Measurements from ENCODE around the gene CD164L2. TPM values are rescaled to one million over a fixed set of nuclear protein-coding genes. Genes with fewer than 3 reads are reported as not detected.

Gene CD164L2
- total and polyA plus RNA-seq, 12 donors = not detected

DNA sequence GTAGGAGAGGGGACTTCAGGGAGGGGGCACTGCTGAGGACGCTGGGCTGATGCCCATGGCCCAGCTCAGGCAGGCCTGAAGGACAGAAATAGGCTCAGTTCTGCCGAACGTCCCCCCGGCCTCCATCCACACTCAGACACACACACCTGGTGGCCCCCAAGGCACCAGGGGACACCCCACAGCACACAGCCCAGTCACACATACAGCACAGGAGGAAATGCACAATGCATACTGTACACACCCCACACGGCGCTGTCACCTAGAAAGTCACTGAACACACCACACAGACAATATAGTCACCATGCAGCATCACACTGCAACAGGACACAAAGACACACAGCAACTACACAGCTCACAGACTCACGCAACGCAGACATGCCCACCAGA is 40.7 kb downstream of the CD164L2 start:
- peak in 5 of 8 donors; percentile 2 to 17 (median 7) for ATAC-seq
- H3K4me3 ChIP-seq = peak overlapping the region in 3 of 10 donors; percentile 3 to 60 (median 22)

DNA sequence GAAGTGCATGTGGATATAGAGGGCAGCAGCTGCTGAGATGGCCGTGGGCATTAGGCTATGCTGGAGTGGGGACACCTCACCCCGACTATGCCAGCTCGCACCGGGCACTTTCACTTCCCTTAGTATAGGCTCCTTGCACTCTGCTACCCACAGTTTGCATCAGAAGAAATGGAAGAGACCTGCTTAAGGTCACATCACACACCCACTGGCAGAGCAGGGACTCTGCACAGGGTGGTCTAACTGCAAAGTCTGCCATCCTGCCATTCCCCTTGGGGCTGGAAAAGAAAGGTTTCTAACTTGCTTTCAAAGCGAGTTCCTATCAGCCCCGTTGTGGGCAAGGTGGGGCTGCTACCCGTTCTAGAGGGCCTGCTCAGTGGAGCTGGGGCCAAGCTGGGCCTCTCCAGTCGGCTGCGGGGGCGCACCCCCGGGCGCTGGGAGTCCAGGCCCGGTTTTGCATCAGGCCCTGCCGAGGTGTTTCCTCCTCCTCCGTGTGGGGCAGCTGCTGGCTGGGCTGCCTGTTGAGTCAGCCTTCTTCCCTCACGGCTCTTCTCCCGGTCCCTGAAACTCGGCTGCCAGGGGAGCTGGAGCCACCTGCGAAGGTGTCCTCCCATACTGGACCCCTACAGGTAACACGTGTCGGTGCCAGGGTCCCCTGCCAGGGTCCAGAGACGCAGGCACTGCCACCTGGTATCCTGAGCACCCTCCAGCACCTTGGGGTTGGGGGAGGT is 41.4 kb downstream of the CD164L2 start, which contains the start of gene SYTL1:
TSS of gene SYTL1 (plus strand) at position 498 of the 728 bp plus-strand sequence. CDS start 3,313 bp downstream, outside the sequence.
- Histone ChIP-seq H3K9me3 (no peaks in the 10 kb centered on the region), H3K4me3 (peak within 1 kb of the TSS in 5 of 10 donors; percentile 3 to 60 (median 19)), H3K27me3 (no peaks in the 10 kb centered on the region), H3K4me1 (peaks cover 0 to 34% (median 0%) of the 10 kb centered on the region in 9 donors), H3K27ac (peak within 1 kb of the TSS in 3 of 10 donors; percentile 19 to 92 (median 67)), H3K36me3 (peaks cover 0 to 20% (median 2%) of the 10 kb centered on the region in 9 donors)
- intact Hi-C loops (cut with DNase I) = no loop called here
- TF ChIP-seq, protein P1, sequence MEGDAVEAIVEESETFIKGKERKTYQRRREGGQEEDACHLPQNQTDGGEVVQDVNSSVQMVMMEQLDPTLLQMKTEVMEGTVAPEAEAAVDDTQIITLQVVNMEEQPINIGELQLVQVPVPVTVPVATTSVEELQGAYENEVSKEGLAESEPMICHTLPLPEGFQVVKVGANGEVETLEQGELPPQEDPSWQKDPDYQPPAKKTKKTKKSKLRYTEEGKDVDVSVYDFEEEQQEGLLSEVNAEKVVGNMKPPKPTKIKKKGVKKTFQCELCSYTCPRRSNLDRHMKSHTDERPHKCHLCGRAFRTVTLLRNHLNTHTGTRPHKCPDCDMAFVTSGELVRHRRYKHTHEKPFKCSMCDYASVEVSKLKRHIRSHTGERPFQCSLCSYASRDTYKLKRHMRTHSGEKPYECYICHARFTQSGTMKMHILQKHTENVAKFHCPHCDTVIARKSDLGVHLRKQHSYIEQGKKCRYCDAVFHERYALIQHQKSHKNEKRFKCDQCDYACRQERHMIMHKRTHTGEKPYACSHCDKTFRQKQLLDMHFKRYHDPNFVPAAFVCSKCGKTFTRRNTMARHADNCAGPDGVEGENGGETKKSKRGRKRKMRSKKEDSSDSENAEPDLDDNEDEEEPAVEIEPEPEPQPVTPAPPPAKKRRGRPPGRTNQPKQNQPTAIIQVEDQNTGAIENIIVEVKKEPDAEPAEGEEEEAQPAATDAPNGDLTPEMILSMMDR (IDR thresholded peaks at IDR 0.05) = no peak
- no peak for DNase-seq
- 40 to 44% methylated on average over 22 of the region's 22 CpGs for WGBS, 2 donors
- peak in 6 of 8 donors; percentile 20 to 51 (median 26) for ATAC-seq

More for the DNA sequence above, 40.7 kb downstream of the CD164L2 start:
- peaks cover 0 to 34% (median 0%) of the 10 kb centered on the region in 9 donors for H3K4me1 ChIP-seq
- WGBS, 2 donors = 84 to 91% methylated on average over 8 of the region's 8 CpGs
- intact Hi-C loops (cut with DNase I) = no loop called here
- no peaks in the 10 kb centered on the region for H3K27me3 ChIP-seq
- H3K36me3 ChIP-seq = peaks cover 0 to 14% (median 0%) of the 10 kb centered on the region in 9 donors
- DNase-seq = no peak
- H3K9me3 ChIP-seq = no peaks in the 10 kb centered on the region
- H3K27ac ChIP-seq = peak overlapping the region in 2 of 10 donors; percentile 67 to 92
- TF ChIP-seq, protein P1 (IDR thresholded peaks at IDR 0.05) = no peak

DNA sequence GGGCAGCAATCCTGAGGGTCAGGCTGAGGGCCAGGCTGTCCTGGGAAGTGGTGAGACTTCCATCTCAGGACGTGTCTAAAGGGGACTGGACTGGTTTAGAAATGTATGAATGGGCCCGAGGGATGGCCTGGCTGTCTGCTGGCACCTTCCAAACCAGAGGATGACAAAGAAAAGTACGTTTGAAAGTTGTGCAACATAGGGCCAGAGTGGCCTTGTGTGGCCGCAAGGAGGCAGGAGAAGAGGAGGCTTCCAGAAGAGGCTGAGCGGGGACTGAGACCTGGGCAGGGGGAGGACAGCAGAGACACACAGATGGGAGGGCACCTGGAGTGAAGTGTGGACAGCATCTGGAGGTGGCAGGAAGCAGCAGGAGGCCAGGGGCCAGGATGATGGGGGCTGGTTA is 43.9 kb downstream of the CD164L2 start:
- TF ChIP-seq, protein P1 (IDR thresholded peaks at IDR 0.05) = no peak
- Histone ChIP-seq H3K27me3 (no peaks in the 10 kb centered on the region), H3K9me3 (no peaks in the 10 kb centered on the region), H3K4me3 (no peak overlapping the region), H3K4me1 (peaks cover 0 to 34% (median 0%) of the 10 kb centered on the region in 9 donors), H3K27ac (no peak overlapping the region), H3K36me3 (peaks cover 0 to 45% (median 25%) of the 10 kb centered on the region in 9 donors)
- DNase-seq (no peak), ATAC-seq (no peak)
- intact Hi-C loops (cut with DNase I) = no loop called here
- WGBS, 2 donors = 64 to 65% methylated on average over 5 of the region's 5 CpGs

DNA sequence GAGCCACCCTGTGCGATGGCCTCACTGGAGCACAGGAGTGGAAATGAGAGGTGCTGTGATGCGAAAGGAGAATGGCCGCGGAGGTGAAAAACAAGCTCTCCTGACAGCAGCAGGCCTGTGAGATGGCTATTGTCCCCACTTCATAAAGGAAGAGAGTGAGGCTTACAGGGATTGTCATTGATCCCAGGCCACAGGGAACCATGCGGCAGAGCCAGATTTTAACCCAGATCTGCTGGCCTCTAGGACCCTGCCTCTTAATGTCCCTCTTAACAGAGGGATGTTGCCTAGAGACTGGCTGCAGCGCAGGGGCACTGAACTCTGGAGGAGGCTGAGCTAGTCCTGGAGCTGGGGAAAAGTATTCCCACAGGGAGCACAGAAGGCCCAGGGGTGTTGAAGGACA is 44.4 kb downstream of the CD164L2 start:
- Histone ChIP-seq H3K27ac (no peak overlapping the region), H3K4me3 (no peak overlapping the region), H3K27me3 (no peaks in the 10 kb centered on the region), H3K9me3 (no peaks in the 10 kb centered on the region), H3K36me3 (peaks cover 0 to 50% (median 30%) of the 10 kb centered on the region in 9 donors), H3K4me1 (peaks cover 0 to 30% (median 0%) of the 10 kb centered on the region in 9 donors)
- no peak for DNase-seq
- intact Hi-C loops (cut with DNase I) = no loop called here
- WGBS, 2 donors = 91 to 95% methylated on average over 6 of the region's 6 CpGs
- TF ChIP-seq, protein P1 (IDR thresholded peaks at IDR 0.05) = no peak
- no peak for ATAC-seq

All from heart right ventricle (tissue), 16 donors.